A673 (cell line): Measurements from ENCODE around the gene LMF1. TPM values are rescaled to one million over a fixed set of nuclear protein-coding genes. Genes with fewer than 3 reads are reported as not detected.

ENCODE experiments used
- BruUV-seq: library from RNA; stranded (reverse); fragments of 400-500 nt; replicated peaks from 2 replicates; lab custom pipeline; 2021; lab: Mats Ljungman, UMichigan
- CTCF ChIA-PET: fragments of 300-600 bp; sonication (Branson Sonifier 250); formaldehyde crosslinking; loops from one replicate; lab custom pipeline; 2022; ENCODE audit warnings: antibody characterized with exemption; lab: Charles Lee
- POLR2A ChIA-PET: fragments of 300-600 bp; sonication (Branson Sonifier 250); formaldehyde crosslinking; loops from one replicate; lab custom pipeline; 2022; ENCODE audit warnings: antibody characterized with exemption; ENCODE audit not compliant: low non-redundant PET; lab: Charles Lee
- DNase-seq: peaks from one replicate; pipeline ENCODE4 v3.0.0-alpha.2; 2015; ENCODE audit warnings: low spot score
- H3K27ac ChIP-seq: fragments of 200-600 bp; sonication (generic); 2 replicates; pipeline ENCODE4 v1.5.1; 2016; ENCODE audit warnings: mixed run types, low read depth, mild to moderate bottlenecking, mixed read lengths, antibody characterized with exemption, low read length; ENCODE audit not compliant: poor library complexity, severe bottlenecking
- H3K27me3 ChIP-seq: fragments of 200-600 bp; sonication (generic); replicated peaks from 2 replicates; pipeline ENCODE4 v1.6.1; 2017; ENCODE audit warnings: mixed run types, low read depth, mild to moderate bottlenecking, mixed read lengths, antibody characterized with exemption, low read length; ENCODE audit not compliant: insufficient read depth, poor library complexity
- H3K36me3 ChIP-seq: fragments of 200-600 bp; sonication (generic); 2 replicates; pipeline ENCODE4 v1.6.1; 2016; ENCODE audit warnings: mixed run types, mild to moderate bottlenecking, mixed read lengths, antibody characterized with exemption, low read length; ENCODE audit not compliant: insufficient read depth, poor library complexity, severe bottlenecking
- H3K4me1 ChIP-seq: fragments of 200-600 bp; sonication (generic); 2 replicates; pipeline ENCODE4 v1.6.1; 2017; ENCODE audit warnings: mixed run types, mild to moderate bottlenecking, mixed read lengths, antibody characterized with exemption, low read length; ENCODE audit not compliant: insufficient read depth, poor library complexity, severe bottlenecking
- H3K4me3 ChIP-seq: fragments of 200-600 bp; sonication (generic); 2 replicates; pipeline ENCODE4 v1.5.1; 2016; ENCODE audit warnings: low read depth, mixed run types, mild to moderate bottlenecking, mixed read lengths, low read length; ENCODE audit not compliant: poor library complexity, severe bottlenecking
- H3K9me3 ChIP-seq: fragments of 200-600 bp; sonication (generic); 2 replicates; pipeline ENCODE4 v1.6.1; 2016; ENCODE audit warnings: mixed run types, low read depth, mild to moderate bottlenecking, mixed read lengths, antibody characterized with exemption, low read length; ENCODE audit not compliant: poor library complexity, severe bottlenecking
- EZH2 ChIP-seq: fragments of 200-600 bp; sonication (generic); IDR thresholded peaks from 2 replicates; pipeline ENCODE4 v1.6.1; 2017; ENCODE audit warnings: borderline replicate concordance, low read depth, mild to moderate bottlenecking, mixed read lengths, antibody characterized with exemption, low read length; ENCODE audit not compliant: poor library complexity, severe bottlenecking
- intact Hi-C: fragments of 100-400 bp; cut with micrococcal nuclease; formaldehyde crosslinking; loops from one replicate; pipeline ENCODE4 v1.10.0; 2022; ENCODE audit not compliant: unreplicated experiment
- total RNA-seq: library from RNA; stranded (reverse); gene quantifications from 2 replicates; pipeline ENCODE4 v1.2.3, GENCODE V29; 2021
- TF ChIP-seq, protein P1 (sequence below): fragments of 300-800, 200-600 bp; sonication (generic); conservative IDR thresholded peaks from 2 replicates; pipeline ENCODE4 v1.5.1; 2017; ENCODE audit warnings: low read depth, mild to moderate bottlenecking, antibody characterized with exemption, low read length, moderate library complexity, mixed read lengths

The LMF1 gene
- total RNA-seq, 1 experiment from 2014 or later, result 21.0 TPM

DNA sequence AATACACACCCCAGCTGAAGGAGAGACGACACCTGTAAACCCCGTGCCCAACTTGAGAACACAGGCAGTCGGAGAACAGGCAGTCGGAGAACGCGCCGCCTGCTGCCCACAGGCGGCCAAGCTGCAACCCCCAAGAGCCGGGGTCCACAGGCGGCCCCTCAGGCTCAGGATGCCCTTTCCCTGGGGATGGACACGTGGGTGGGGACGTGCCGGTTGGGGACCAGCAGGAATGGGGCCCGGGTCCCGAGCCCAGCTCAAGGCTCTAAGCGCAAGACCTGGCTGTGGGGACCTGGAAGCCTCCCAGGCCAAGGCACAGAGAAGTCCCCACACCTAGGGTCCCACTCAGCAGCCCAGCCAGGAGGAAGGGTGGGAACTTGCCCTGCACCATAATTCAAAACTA, 90.8 kb downstream of the LMF1 start:
- ChIA-PET POLR2A (no interaction called here), CTCF (no interaction called here)
- no peaks in the 10 kb centered on the region for H3K4me1 ChIP-seq
- H3K27ac ChIP-seq, result no peak overlapping the region
- no peaks in the 10 kb centered on the region for H3K27me3 ChIP-seq
- BruUV-seq, result no TSS peak
- DNase-seq, result no peak
- H3K9me3 ChIP-seq, result no peaks in the 10 kb centered on the region
- H3K4me3 ChIP-seq, result no peak overlapping the region
- intact Hi-C loops, result no loop called here
- TF ChIP-seq, protein P1, sequence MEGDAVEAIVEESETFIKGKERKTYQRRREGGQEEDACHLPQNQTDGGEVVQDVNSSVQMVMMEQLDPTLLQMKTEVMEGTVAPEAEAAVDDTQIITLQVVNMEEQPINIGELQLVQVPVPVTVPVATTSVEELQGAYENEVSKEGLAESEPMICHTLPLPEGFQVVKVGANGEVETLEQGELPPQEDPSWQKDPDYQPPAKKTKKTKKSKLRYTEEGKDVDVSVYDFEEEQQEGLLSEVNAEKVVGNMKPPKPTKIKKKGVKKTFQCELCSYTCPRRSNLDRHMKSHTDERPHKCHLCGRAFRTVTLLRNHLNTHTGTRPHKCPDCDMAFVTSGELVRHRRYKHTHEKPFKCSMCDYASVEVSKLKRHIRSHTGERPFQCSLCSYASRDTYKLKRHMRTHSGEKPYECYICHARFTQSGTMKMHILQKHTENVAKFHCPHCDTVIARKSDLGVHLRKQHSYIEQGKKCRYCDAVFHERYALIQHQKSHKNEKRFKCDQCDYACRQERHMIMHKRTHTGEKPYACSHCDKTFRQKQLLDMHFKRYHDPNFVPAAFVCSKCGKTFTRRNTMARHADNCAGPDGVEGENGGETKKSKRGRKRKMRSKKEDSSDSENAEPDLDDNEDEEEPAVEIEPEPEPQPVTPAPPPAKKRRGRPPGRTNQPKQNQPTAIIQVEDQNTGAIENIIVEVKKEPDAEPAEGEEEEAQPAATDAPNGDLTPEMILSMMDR, result no peak
- no peak for TF ChIP-seq EZH2
- no peaks in the 10 kb centered on the region for H3K36me3 ChIP-seq

DNA sequence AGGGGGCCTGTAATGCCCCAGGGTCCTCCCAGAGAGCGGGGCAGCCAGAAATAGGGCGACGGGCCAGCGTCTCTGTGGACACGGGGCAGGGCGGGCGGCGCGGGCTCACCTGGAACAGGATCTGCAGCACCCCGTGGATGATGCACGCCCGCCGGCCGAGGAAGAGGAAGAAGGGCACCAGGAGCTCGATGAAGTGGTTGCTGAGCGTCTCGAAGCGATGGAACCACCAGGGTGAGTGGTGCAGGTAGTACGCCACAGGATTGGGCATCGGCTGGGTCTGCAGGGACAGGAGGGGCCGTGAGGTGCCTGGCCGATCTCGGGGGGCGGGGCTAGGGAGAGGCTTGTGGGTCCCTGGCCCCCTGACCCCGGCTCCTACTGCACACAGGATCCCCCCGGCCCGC, 91.3 kb downstream of the LMF1 start:
- Histone ChIP-seq H3K4me1 (no peaks in the 10 kb centered on the region), H3K27ac (no peak overlapping the region), H3K36me3 (no peaks in the 10 kb centered on the region), H3K4me3 (no peak overlapping the region), H3K27me3 (no peaks in the 10 kb centered on the region), H3K9me3 (no peaks in the 10 kb centered on the region)
- DNase-seq, result no peak
- intact Hi-C loops, result no loop called here
- TF ChIP-seq EZH2, result no peak
- TF ChIP-seq, protein P1, result no peak
- BruUV-seq, result no TSS peak
- POLR2A ChIA-PET, result no interaction called here
- CTCF ChIA-PET, result no interaction called here

DNA sequence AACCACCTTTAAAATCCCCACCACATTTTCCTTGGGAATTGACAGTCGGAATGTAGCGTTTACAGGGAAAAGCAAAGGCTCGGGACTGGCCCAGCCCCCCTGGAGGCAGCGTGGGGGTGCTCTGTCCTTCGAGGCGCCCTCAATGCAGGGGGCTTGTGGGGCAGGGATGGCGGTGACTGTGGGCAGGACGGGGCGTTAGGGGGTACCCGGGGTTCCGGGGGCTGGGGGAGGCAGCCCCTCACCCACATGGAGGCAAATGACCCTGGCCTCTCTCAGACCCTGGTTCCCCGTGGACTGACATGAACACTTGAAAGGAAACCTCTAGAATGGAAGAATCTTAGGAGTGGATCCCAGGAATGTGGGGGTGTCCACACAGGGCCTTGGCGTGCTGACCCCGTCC, 91.9 kb downstream of the LMF1 start:
- H3K9me3 ChIP-seq, result no peaks in the 10 kb centered on the region
- no peaks in the 10 kb centered on the region for H3K4me1 ChIP-seq
- H3K36me3 ChIP-seq, result no peaks in the 10 kb centered on the region
- no peak overlapping the region for H3K27ac ChIP-seq
- H3K27me3 ChIP-seq, result no peaks in the 10 kb centered on the region
- BruUV-seq, result no TSS peak
- POLR2A ChIA-PET, result no interaction called here
- DNase-seq, result no peak
- CTCF ChIA-PET, result no interaction called here
- no peak overlapping the region for H3K4me3 ChIP-seq
- intact Hi-C loops, result no loop called here
- TF ChIP-seq EZH2, result no peak
- TF ChIP-seq, protein P1, result no peak
